Colonic mucosa (tissue), 4 donors: ENCODE results near the gene PRKCA. TPM values are rescaled to one million over a fixed set of nuclear protein-coding genes. Genes with fewer than 3 reads are reported as not detected.

Experiments used
- DNase-seq: peaks from one replicate; pipeline ENCODE4 v3.0.0-alpha.2; 2020
- H3K27ac ChIP-seq: fragments of 200-600 bp; one replicate; pipeline ENCODE4 v1.8.0; 2021
- H3K27me3 ChIP-seq: fragments of 200-600 bp; one replicate; pipeline ENCODE4 v1.8.0; 2021
- H3K36me3 ChIP-seq: fragments of 200-600 bp; one replicate; pipeline ENCODE4 v1.8.0; 2021
- H3K4me1 ChIP-seq: fragments of 200-600 bp; one replicate; pipeline ENCODE4 v1.8.0; 2021; ENCODE audit warnings: mild to moderate bottlenecking
- H3K4me3 ChIP-seq: fragments of 200-600 bp; one replicate; pipeline ENCODE4 v1.8.0; 2021
- H3K9ac ChIP-seq, 2 donors: one replicate each; pipeline ENCODE4 v1.7.0; 2013; ENCODE audit warnings: control low read depth in 2 of 2, low read depth in 2 of 2, low read length in 2 of 2
- H3K9me3 ChIP-seq: fragments of 200-600 bp; one replicate; pipeline ENCODE4 v1.8.0; 2021
- CTCF ChIP-seq: fragments of 200-600 bp; IDR thresholded peaks from one replicate; pipeline ENCODE4 v1.8.0; 2022; ENCODE audit warnings: antibody characterized with exemption, mild to moderate bottlenecking
- intact Hi-C: fragments of 100-400 bp; cut with DNase I; formaldehyde crosslinking; loops from one replicate; pipeline ENCODE4 v1.14.1; 2022
- total RNA-seq, 2 donors: library from RNA; stranded (reverse); fragmentation: NEBNext Ultra II Directional in 1 of 2; extraction: Animal tissue kit (Norgen Biotek cat#: 25700) in 1 of 2; gene quantifications; one replicate each; pipeline ENCODE4 v1.2.1, GENCODE V29; 2021
- donor health status: healthy.
- donor health status: DM: no; HTN: no; CAD: no.
- donor health status: DM: no; HTN: no; CAD: no.

Gene PRKCA
- total RNA-seq, 2 donors from 2014 or later, result 40.0 to 41.8 TPM

- no peak overlapping the region for H3K27ac ChIP-seq
- peaks cover 3% of the 10 kb centered on the region for H3K4me1 ChIP-seq
- H3K27me3 ChIP-seq, result no peaks in the 10 kb centered on the region
- no peak for TF ChIP-seq CTCF
- no peak overlapping the region for H3K9ac ChIP-seq
- no peaks in the 10 kb centered on the region for H3K9me3 ChIP-seq
- H3K4me3 ChIP-seq, result no peak overlapping the region
- no peaks in the 10 kb centered on the region for H3K36me3 ChIP-seq
- DNase-seq, result no peak
- intact Hi-C loops, result no loop called here
Observed at GRCh38 chr17:66755101-66755943, 452.9 kb downstream of the PRKCA start.

GRCh38 chr17:66755944-66756290, 453.5 kb downstream of the PRKCA start:
- Histone ChIP-seq H3K27ac (no peak overlapping the region), H3K4me1 (peaks cover 3% of the 10 kb centered on the region), H3K9ac (no peak overlapping the region), H3K27me3 (no peaks in the 10 kb centered on the region), H3K9me3 (no peaks in the 10 kb centered on the region), H3K4me3 (no peak overlapping the region), H3K36me3 (no peaks in the 10 kb centered on the region)
- TF ChIP-seq CTCF, result no peak
- intact Hi-C loops, result no loop called here
- no peak for DNase-seq

GRCh38 chr17:66760324-66760723, 457.9 kb downstream of the PRKCA start:
- intact Hi-C loops, result no loop called here

GRCh38 chr17:66762276-66762675, 459.9 kb downstream of the PRKCA start:
- Histone ChIP-seq H3K27me3 (no peaks in the 10 kb centered on the region), H3K9ac (no peak overlapping the region), H3K36me3 (no peaks in the 10 kb centered on the region), H3K27ac (no peak overlapping the region), H3K9me3 (no peaks in the 10 kb centered on the region), H3K4me3 (no peak overlapping the region), H3K4me1 (no peaks in the 10 kb centered on the region)
- no peak for DNase-seq
- TF ChIP-seq CTCF, result no peak
- intact Hi-C loops, result no loop called here

More at GRCh38 chr17:66760324-66760723, 457.9 kb downstream of the PRKCA start:
- Histone ChIP-seq H3K9ac (no peak overlapping the region), H3K4me3 (no peak overlapping the region), H3K36me3 (no peaks in the 10 kb centered on the region), H3K27me3 (no peaks in the 10 kb centered on the region), H3K4me1 (no peaks in the 10 kb centered on the region), H3K27ac (no peak overlapping the region), H3K9me3 (no peaks in the 10 kb centered on the region)
- no peak for DNase-seq
- TF ChIP-seq CTCF, result no peak

- Histone ChIP-seq H3K27ac (no peak overlapping the region), H3K4me3 (no peak overlapping the region), H3K4me1 (no peaks in the 10 kb centered on the region), H3K9ac (no peak overlapping the region), H3K9me3 (no peaks in the 10 kb centered on the region), H3K36me3 (no peaks in the 10 kb centered on the region), H3K27me3 (no peaks in the 10 kb centered on the region)
- intact Hi-C loops, result no loop called here
- no peak for TF ChIP-seq CTCF
- DNase-seq, result no peak
Observed at GRCh38 chr17:66763056-66763455, 460.6 kb downstream of the PRKCA start.
